Measurements from ENCODE around the gene CWC15.
"Not testable (repeated sequence)": the region's sequence is repeated elsewhere in the genome, so short reads cannot be mapped to it uniquely, and the experiment has no call there.

DNA sequence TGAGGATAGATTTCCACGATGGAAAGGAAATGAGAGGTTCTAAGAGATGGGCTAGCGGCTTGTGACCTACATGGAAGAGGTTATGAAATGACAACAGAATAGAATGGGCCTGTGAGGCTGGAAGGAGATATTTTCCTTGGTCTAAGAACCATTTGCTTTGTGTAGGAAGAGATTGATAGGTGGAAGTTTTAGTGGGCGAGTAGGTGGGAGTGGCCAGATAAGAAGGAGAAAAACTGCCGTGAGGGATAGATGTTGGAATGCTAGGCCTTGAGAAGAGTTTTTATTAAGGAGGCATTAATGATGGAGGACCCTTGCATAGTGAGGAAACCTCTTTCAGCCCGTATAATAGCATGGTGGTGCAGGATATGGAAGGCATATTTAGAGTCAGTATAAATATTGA is 48.1 kb upstream of the CWC15 start:
- TF ChIP-seq, protein P1, sequence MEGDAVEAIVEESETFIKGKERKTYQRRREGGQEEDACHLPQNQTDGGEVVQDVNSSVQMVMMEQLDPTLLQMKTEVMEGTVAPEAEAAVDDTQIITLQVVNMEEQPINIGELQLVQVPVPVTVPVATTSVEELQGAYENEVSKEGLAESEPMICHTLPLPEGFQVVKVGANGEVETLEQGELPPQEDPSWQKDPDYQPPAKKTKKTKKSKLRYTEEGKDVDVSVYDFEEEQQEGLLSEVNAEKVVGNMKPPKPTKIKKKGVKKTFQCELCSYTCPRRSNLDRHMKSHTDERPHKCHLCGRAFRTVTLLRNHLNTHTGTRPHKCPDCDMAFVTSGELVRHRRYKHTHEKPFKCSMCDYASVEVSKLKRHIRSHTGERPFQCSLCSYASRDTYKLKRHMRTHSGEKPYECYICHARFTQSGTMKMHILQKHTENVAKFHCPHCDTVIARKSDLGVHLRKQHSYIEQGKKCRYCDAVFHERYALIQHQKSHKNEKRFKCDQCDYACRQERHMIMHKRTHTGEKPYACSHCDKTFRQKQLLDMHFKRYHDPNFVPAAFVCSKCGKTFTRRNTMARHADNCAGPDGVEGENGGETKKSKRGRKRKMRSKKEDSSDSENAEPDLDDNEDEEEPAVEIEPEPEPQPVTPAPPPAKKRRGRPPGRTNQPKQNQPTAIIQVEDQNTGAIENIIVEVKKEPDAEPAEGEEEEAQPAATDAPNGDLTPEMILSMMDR (conservative IDR thresholded peaks at IDR 0.05; ENCODE audit: low read depth, low read length) = not testable (repeated sequence)
- not testable (repeated sequence) for TF ChIP-seq EZH2 (IDR thresholded peaks at IDR 0.05; ENCODE audit: low read length, unreplicated experiment); EZH2phosphoT487 (IDR thresholded peaks at IDR 0.05; ENCODE audit: borderline replicate concordance, low read length)
